Neural progenitor cell (in vitro differentiated cells): ENCODE measurements around the gene ZNF502. TPM values are rescaled to one million over a fixed set of nuclear protein-coding genes. Genes with fewer than 3 reads are reported as not detected.

Experiments used
- DNase-seq: peaks from one replicate; pipeline ENCODE4 v3.0.0-alpha.2; 2016; ENCODE audit warnings: low spot score
- H2AFZ ChIP-seq: fragments of 200-600 bp; sonication (generic); replicated peaks from 2 replicates; pipeline ENCODE4 v1.6.1; 2016; ENCODE audit warnings: antibody characterized with exemption
- H3F3A ChIP-seq: fragments of 200-600 bp; sonication (generic); 2 replicates; pipeline ENCODE4 v1.6.1; 2016; ENCODE audit warnings: antibody characterized with exemption, low read depth
- H3K27ac ChIP-seq: fragments of 200-600 bp; sonication (generic); 2 replicates; pipeline ENCODE4 v1.5.1; 2016; ENCODE audit warnings: mild to moderate bottlenecking
- H3K27me3 ChIP-seq: fragments of 200-600 bp; sonication (generic); 2 replicates; pipeline ENCODE4 v1.6.1; 2016; ENCODE audit warnings: mild to moderate bottlenecking, moderate library complexity
- H3K36me3 ChIP-seq: fragments of 200-600 bp; sonication (generic); 2 replicates; pipeline ENCODE4 v1.5.1; 2016
- H3K4me1 ChIP-seq: fragments of 200-600 bp; sonication (generic); 2 replicates; pipeline ENCODE4 v1.6.1; 2016; ENCODE audit warnings: mixed run types
- H3K4me2 ChIP-seq: fragments of 200-600 bp; sonication (generic); 2 replicates; pipeline ENCODE4 v1.6.1; 2016
- H3K4me3 ChIP-seq: fragments of 200-600 bp; sonication (generic); 2 replicates; pipeline ENCODE4 v1.5.1; 2016
- H3K79me2 ChIP-seq: fragments of 200-600 bp; sonication (generic); 2 replicates; pipeline ENCODE4 v1.6.1; 2016; ENCODE audit warnings: low read depth
- H3K9ac ChIP-seq: fragments of 200-600 bp; sonication (generic); 2 replicates; pipeline ENCODE4 v1.6.1; 2016
- H3K9me3 ChIP-seq: fragments of 200-600 bp; sonication (generic); 2 replicates; pipeline ENCODE4 v1.5.1; 2016; ENCODE audit warnings: low read depth
- H4K20me1 ChIP-seq: fragments of 200-600 bp; sonication (generic); 2 replicates; pipeline ENCODE4 v1.6.1; 2016; ENCODE audit warnings: low read depth
- H3K27ac Mint-ChIP-seq: 3 replicates; pipeline ENCODE4 v1.8.0; 2021; ENCODE audit warnings: mixed read lengths
- H3K27me3 Mint-ChIP-seq: 2 replicates; pipeline ENCODE4 v1.8.0; 2022; ENCODE audit warnings: low read depth, mild to moderate bottlenecking, inconsistent platforms, moderate library complexity, mixed read lengths; ENCODE audit not compliant: insufficient read depth
- H3K36me3 Mint-ChIP-seq: 3 replicates; pipeline ENCODE4 v1.8.0; 2021; ENCODE audit warnings: mixed read lengths
- H3K4me1 Mint-ChIP-seq: 3 replicates; pipeline ENCODE4 v1.8.0; 2021; ENCODE audit warnings: mixed read lengths
- H3K4me3 Mint-ChIP-seq: 3 replicates; pipeline ENCODE4 v1.8.0; 2021; ENCODE audit warnings: mild to moderate bottlenecking, moderate library complexity, mixed read lengths
- H3K9me3 Mint-ChIP-seq: 3 replicates; pipeline ENCODE4 v1.8.0; 2020; ENCODE audit warnings: mixed read lengths
- EZH2 ChIP-seq: fragments of 200-600 bp; sonication (generic); IDR thresholded peaks from 2 replicates; pipeline ENCODE4 v1.6.1; 2017; ENCODE audit warnings: antibody characterized with exemption, mild to moderate bottlenecking, moderate library complexity
- EZH2phosphoT487 ChIP-seq: fragments of 200-600 bp; sonication (generic); IDR thresholded peaks from 2 replicates; pipeline ENCODE4 v1.6.1; 2017; ENCODE audit warnings: antibody characterized with exemption
- total RNA-seq: library from RNA; depleted of rRNA; stranded (reverse); fragments of >200 nt; gene quantifications from 2 replicates; pipeline ENCODE4 v1.2.3, GENCODE V29; 2015; ENCODE audit warnings: low replicate concordance
- TF ChIP-seq, protein P1 (sequence below): fragments of 200-600 bp; sonication (generic); IDR thresholded peaks from 2 replicates; pipeline ENCODE4 v1.5.1; 2017; ENCODE audit warnings: antibody characterized with exemption, mild to moderate bottlenecking

ZNF502 gene
- total RNA-seq, 1 donor from 2014 or later, result 3.6 TPM

- Mint-ChIP-seq H3K27me3 (no peaks in the 10 kb centered on the region), H3K4me3 (no peak overlapping the region), H3K4me1 (no peaks in the 10 kb centered on the region), H3K36me3 (peaks cover 66% of the 10 kb centered on the region), H3K9me3 (peaks cover 72% of the 10 kb centered on the region), H3K27ac (no peak overlapping the region)
- Histone ChIP-seq H3K4me2 (no peak overlapping the region), H3F3A (no peaks in the 10 kb centered on the region), H2AFZ (no peak overlapping the region), H3K27me3 (no peaks in the 10 kb centered on the region), H3K36me3 (peaks cover 36% of the 10 kb centered on the region), H3K9me3 (peaks cover 30% of the 10 kb centered on the region), H3K9ac (no peak overlapping the region), H3K79me2 (peaks cover 81% of the 10 kb centered on the region), H3K4me3 (no peak overlapping the region), H4K20me1 (no peaks in the 10 kb centered on the region), H3K4me1 (no peaks in the 10 kb centered on the region), H3K27ac (no peak overlapping the region)
- TF ChIP-seq, protein P1, sequence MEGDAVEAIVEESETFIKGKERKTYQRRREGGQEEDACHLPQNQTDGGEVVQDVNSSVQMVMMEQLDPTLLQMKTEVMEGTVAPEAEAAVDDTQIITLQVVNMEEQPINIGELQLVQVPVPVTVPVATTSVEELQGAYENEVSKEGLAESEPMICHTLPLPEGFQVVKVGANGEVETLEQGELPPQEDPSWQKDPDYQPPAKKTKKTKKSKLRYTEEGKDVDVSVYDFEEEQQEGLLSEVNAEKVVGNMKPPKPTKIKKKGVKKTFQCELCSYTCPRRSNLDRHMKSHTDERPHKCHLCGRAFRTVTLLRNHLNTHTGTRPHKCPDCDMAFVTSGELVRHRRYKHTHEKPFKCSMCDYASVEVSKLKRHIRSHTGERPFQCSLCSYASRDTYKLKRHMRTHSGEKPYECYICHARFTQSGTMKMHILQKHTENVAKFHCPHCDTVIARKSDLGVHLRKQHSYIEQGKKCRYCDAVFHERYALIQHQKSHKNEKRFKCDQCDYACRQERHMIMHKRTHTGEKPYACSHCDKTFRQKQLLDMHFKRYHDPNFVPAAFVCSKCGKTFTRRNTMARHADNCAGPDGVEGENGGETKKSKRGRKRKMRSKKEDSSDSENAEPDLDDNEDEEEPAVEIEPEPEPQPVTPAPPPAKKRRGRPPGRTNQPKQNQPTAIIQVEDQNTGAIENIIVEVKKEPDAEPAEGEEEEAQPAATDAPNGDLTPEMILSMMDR, result no peak
- TF ChIP-seq EZH2 (no peak), EZH2phosphoT487 (no peak)
- DNase-seq, result no peak
These were observed 59.1 kb downstream of the ZNF502 start for GRCh38 chr3:44771424-44772098.

DNA sequence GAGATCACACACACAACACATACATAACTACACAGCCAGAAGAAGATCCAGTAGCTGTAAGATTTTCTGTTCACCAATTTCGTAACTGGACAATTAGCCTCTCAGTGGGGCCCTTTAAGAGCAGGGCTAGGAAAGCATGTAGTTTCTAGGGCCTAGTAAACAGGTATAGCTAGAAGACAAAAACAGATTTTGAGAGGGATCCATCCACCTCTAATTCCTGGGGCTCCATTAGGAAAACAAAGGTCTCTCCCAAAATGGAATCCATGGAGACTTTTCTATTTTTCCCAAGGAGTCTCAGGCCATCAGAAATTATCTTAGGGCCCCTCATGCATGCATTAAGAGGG lies 59.6 kb downstream of the ZNF502 start:
- H3K27me3 Mint-ChIP-seq, result no peaks in the 10 kb centered on the region
- no peak overlapping the region for H2AFZ ChIP-seq
- no peaks in the 10 kb centered on the region for H4K20me1 ChIP-seq
- no peaks in the 10 kb centered on the region for H3K4me1 Mint-ChIP-seq
- H3K79me2 ChIP-seq, result peaks cover 75% of the 10 kb centered on the region
- H3K4me3 Mint-ChIP-seq, result no peak overlapping the region
- H3K4me2 ChIP-seq, result no peak overlapping the region
- no peak overlapping the region for H3K4me3 ChIP-seq
- H3F3A ChIP-seq, result no peaks in the 10 kb centered on the region
- no peak overlapping the region for H3K27ac Mint-ChIP-seq
- no peaks in the 10 kb centered on the region for H3K4me1 ChIP-seq
- TF ChIP-seq, protein P1, result no peak
- TF ChIP-seq EZH2, result no peak
- TF ChIP-seq EZH2phosphoT487, result no peak
- H3K27me3 ChIP-seq, result no peaks in the 10 kb centered on the region
- H3K9ac ChIP-seq, result no peak overlapping the region
- peaks cover 70% of the 10 kb centered on the region for H3K9me3 Mint-ChIP-seq
- peak; percentile 8 for DNase-seq
- peaks cover 39% of the 10 kb centered on the region for H3K36me3 ChIP-seq
- H3K9me3 ChIP-seq, result peaks cover 30% of the 10 kb centered on the region
- H3K36me3 Mint-ChIP-seq, result peaks cover 65% of the 10 kb centered on the region
- no peak overlapping the region for H3K27ac ChIP-seq

Other genes with a start within 250 kb of the ZNF502 start
- 28.3 and 29.7 TPM in 2 replicates for gene ZNF445, start 235.0 kb upstream of the ZNF502 start, total RNA-seq
- 14.1 and 18.7 TPM in 2 replicates for gene ZKSCAN7, start 157.5 kb upstream of the ZNF502 start, total RNA-seq
- 14.7 and 26.7 TPM in 2 replicates for gene ZNF660, start 127.7 kb upstream of the ZNF502 start, total RNA-seq
- gene ZNF197, start 87.6 kb upstream of the ZNF502 start, total RNA-seq, result 38.7 and 49.1 TPM in 2 replicates
- gene ZNF35, start 63.9 kb upstream of the ZNF502 start, total RNA-seq, result 23.4 and 29.8 TPM in 2 replicates
- 9.9 and 12.6 TPM in 2 replicates for gene ZNF501, start 17.0 kb downstream of the ZNF502 start, total RNA-seq
- gene KIAA1143, start 49.0 kb downstream of the ZNF502 start, total RNA-seq, result 48.9 and 73.6 TPM in 2 replicates
- 46.2 and 83.4 TPM in 2 replicates for gene KIF15, start 49.1 kb downstream of the ZNF502 start, total RNA-seq
- 10.1 and 17.7 TPM in 2 replicates for gene TMEM42, start 149.3 kb downstream of the ZNF502 start, total RNA-seq
- gene TGM4, start 161.9 kb downstream of the ZNF502 start, total RNA-seq, result 0.04 and 0.12 TPM in 2 replicates